Measurements from ENCODE around the gene NFIX.

NFIX gene

GRCh38 chr19:13093407-13094105 lies 98.3 kb downstream of the NFIX start:
- peak; percentile 63 for DNase-seq (ENCODE audit: low read depth)

GRCh38 chr19:13094106-13094504 lies 98.8 kb downstream of the NFIX start:
- DNase-seq (ENCODE audit: low read depth), result no peak

- no peak for DNase-seq (ENCODE audit: low read depth)
These were observed 99.6 kb downstream of the NFIX start for GRCh38 chr19:13094771-13095392.

GRCh38 chr19:13095393-13095784 lies 100.1 kb downstream of the NFIX start:
- no peak for DNase-seq (ENCODE audit: low read depth)

GRCh38 chr19:13095934-13096927 lies 101.0 kb downstream of the NFIX start:
- no peak for DNase-seq (ENCODE audit: low read depth)

- no peak for DNase-seq (ENCODE audit: low read depth)
These were observed 101.8 kb downstream of the NFIX start for GRCh38 chr19:13097033-13097462.

- DNase-seq (ENCODE audit: low read depth), result no peak
These were observed 102.4 kb downstream of the NFIX start for GRCh38 chr19:13097463-13098258.

- no peak for DNase-seq (ENCODE audit: low read depth)
These were observed 103.2 kb downstream of the NFIX start for GRCh38 chr19:13098277-13099072.

- peak; percentile 71 for DNase-seq (ENCODE audit: low read depth)
These were observed 104.1 kb downstream of the NFIX start for GRCh38 chr19:13099073-13099999.

GRCh38 chr19:13100031-13100588 lies 104.8 kb downstream of the NFIX start:
- DNase-seq (ENCODE audit: low read depth), result no peak

- DNase-seq (ENCODE audit: low read depth), result no peak
These were observed 105.7 kb downstream of the NFIX start for GRCh38 chr19:13100841-13101589.

- DNase-seq (ENCODE audit: low read depth), result no peak
These were observed 106.5 kb downstream of the NFIX start for GRCh38 chr19:13101590-13102415.

GRCh38 chr19:13102416-13102665 lies 107.1 kb downstream of the NFIX start:
- DNase-seq (ENCODE audit: low read depth), result no peak

- no peak for DNase-seq (ENCODE audit: low read depth)
These were observed 107.6 kb downstream of the NFIX start, which contains the start of gene LYL1 for GRCh38 chr19:13102666-13103580. Gene LYL1 (minus strand): TSS chr19:13102858. CDS start chr19:13101171, 1,687 bp downstream.

- DNase-seq (ENCODE audit: low read depth), result no peak
These were observed 108.5 kb downstream of the NFIX start for GRCh38 chr19:13103581-13104359.

GRCh38 chr19:13104360-13104847 lies 109.1 kb downstream of the NFIX start:
- DNase-seq (ENCODE audit: low read depth), result peak; percentile 46

Measured in stimulated activated CD4-positive, alpha-beta T cell treated with anti-CD3 and anti-CD28 coated beads, Interleukin-2, amount 100 ng/mL, for 4 hours (primary cell).